ENCODE results near the gene ARSB. TPM values are rescaled to one million over a fixed set of nuclear protein-coding genes. Genes with fewer than 3 reads are reported as not detected.

ARSB gene
- total and polyA plus RNA-seq, 12 donors = 1.9 to 24.5 (median 14.5) TPM

DNA sequence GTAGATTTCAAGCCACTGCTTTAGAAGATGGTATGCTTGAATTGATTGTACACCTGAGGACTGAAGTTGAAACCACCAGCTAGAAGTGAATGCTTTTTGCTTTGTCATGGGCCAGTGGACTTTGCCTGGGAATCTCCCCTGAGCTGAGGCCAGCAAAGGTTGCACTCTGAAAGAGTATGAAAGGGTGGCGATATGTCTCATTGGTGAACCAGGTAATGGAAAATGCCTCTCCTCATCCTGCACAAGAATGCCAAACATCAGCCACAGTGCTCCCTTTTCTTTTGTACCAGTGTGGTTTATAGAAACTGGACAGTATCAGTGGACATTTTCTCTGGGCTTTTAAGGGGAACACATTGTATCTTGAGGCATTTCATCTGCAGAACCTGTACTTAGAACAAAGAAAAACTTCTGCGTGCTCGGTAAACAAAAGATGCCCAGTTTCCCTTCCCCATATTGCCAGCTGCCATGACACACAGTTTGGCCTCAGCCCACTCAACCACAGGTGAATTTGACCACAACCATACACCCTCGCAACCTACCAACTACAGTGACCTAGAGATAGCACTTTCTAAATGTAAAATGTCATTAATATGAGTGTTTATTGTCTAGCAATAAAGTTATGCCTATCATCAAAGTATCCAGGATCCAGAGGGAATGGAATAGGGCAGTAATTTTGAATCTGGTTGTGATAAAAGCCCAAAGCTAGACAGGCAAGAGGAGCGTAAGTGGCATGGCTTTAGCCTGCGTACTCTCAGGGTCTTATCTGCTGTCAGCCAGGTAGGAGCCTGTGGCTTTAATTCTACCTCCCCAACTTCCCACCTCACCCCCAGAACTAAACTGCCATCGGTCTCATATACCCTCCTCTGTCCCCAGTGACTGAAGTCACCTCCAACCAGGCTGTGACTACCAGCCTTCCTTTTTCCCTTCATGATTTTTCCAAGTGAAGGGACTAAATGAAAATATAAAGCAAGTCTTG is 257.0 kb downstream of the ARSB start:
- no peaks in the 10 kb centered on the region for H3K4me1 ChIP-seq (replicated peaks in 1 of 2)
- 88 to 94% (median 89%) methylated on average over 7 of the region's 7 CpGs for WGBS, 4 donors
- intact Hi-C loops (cut with DNase I) = no loop called here
- H3K27ac ChIP-seq = no peak overlapping the region
- no peaks in the 10 kb centered on the region for H3K9me3 ChIP-seq (replicated peaks in 1 of 3)
- DNase-seq = no peak
- H3K36me3 ChIP-seq (replicated peaks in 1 of 2) = no peaks in the 10 kb centered on the region
- H3K4me3 ChIP-seq = no peak overlapping the region
- TF ChIP-seq POLR2A (IDR thresholded peaks at IDR 0.05) = no peak
- TF ChIP-seq, protein P1, sequence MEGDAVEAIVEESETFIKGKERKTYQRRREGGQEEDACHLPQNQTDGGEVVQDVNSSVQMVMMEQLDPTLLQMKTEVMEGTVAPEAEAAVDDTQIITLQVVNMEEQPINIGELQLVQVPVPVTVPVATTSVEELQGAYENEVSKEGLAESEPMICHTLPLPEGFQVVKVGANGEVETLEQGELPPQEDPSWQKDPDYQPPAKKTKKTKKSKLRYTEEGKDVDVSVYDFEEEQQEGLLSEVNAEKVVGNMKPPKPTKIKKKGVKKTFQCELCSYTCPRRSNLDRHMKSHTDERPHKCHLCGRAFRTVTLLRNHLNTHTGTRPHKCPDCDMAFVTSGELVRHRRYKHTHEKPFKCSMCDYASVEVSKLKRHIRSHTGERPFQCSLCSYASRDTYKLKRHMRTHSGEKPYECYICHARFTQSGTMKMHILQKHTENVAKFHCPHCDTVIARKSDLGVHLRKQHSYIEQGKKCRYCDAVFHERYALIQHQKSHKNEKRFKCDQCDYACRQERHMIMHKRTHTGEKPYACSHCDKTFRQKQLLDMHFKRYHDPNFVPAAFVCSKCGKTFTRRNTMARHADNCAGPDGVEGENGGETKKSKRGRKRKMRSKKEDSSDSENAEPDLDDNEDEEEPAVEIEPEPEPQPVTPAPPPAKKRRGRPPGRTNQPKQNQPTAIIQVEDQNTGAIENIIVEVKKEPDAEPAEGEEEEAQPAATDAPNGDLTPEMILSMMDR (IDR thresholded peaks at IDR 0.05) = no peak
- H3K27me3 ChIP-seq = no peaks in the 10 kb centered on the region

Small RNAs within 50 kb of the gene (small RNA-seq; reads per million reads assigned to genes)
- 0 reads per million in 2 donors for gene AC025755.1

Other genes starting within 250 kb of the ARSB start
- 10 to 100 TPM in 3 of 9 donors, 1 to 10 TPM in 6; 5.8 to 14.5 (median 8.9) TPM for gene DMGDH, start 84.4 kb upstream of the ARSB start, total RNA-seq
- gene DMGDH, start 84.4 kb upstream of the ARSB start, polyA plus RNA-seq = 1 to 10 TPM; 2.8 to 7.9 (median 3.0) TPM
- 10 to 100 TPM; 19.0 to 75.3 (median 28.5) TPM for gene BHMT2, start 84.5 kb upstream of the ARSB start, total RNA-seq
- 10 to 100 TPM; 12.8 to 37.5 (median 15.9) TPM for gene BHMT2, start 84.5 kb upstream of the ARSB start, polyA plus RNA-seq
- gene BHMT, start 126.5 kb upstream of the ARSB start, total RNA-seq = 1 to 10 TPM in 1 of 9 donors, under 1 TPM in 7, not detected in 1; 0.23 to 1.6 (median 0.71) TPM
- gene BHMT, start 126.5 kb upstream of the ARSB start, polyA plus RNA-seq = under 1 TPM; 0.24 to 0.56 (median 0.47) TPM